ENCODE data around the gene PPARD. TPM values are rescaled to one million over a fixed set of nuclear protein-coding genes. Genes with fewer than 3 reads are reported as not detected.

The PPARD gene
- total and polyA plus RNA-seq, 2 of the 13 experiments (the other 11 are each of a cell fraction or from before 2014, with no cell fraction given): 6.1 to 13.3 TPM

DNA sequence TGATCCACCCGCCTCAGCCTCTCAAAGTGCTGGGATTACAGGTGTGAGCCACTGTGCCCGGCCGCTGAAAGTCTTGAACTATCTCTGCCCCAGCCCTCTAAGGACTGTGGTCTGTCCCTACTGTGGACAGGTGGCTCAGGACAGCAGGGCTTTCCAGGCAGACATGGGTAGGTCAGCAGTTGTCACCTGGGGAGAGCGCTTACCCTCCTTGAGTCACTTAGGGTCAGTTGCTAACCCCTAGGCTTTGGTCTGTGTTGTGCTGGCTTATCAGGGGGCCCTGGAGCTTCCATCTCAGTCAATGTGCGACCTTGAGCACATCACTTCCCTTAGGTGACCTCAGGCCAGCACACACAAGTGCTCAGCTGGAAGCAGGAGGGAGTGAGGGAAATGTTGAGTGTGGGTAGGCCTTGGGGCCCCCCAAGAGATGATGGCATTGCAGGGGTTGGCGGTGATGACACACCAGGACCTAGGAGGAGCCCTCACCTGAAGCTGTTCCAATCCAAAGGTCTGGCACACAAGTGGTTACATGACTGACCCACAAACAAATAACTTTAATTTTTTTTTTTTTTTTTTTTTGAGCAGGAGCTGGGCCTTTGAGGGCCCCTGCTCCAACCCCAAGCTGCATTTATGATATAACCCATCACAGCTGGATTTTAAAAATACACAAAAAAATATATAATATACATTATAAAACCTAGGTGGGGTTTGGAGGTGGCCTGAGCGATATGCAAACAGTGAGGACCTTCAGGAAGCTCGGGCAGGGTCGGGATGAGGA lies 130.9 kb downstream of the PPARD start (continued):
- TF ChIP-seq POLR2AphosphoS2 (IDR thresholded peaks at IDR 0.05; ENCODE audit: low read depth, low read length) (peak; percentile 82; the same call in 1 of the 2 replicates), DNMT3B (CRISPR knock-in tag; conservative IDR thresholded peaks at IDR 0.05) (no peak), ZNF564 (CRISPR knock-in tag; IDR thresholded peaks at IDR 0.05) (0 out of 2 replicates have a peak, but pooled peaks have one; percentile 45), MAZ (IDR thresholded peaks at IDR 0.05; ENCODE audit: borderline replicate concordance, low read depth, low read length) (no peak), MAZ (CRISPR knock-in tag; IDR thresholded peaks at IDR 0.05; ENCODE audit: low read depth) (peak; percentile 32; the same call in 1 of the 2 replicates), SIN3B (IDR thresholded peaks at IDR 0.05; ENCODE audit: low read length) (no peak), NONO (IDR thresholded peaks at IDR 0.05) (no peak), NONO (CRISPR knock-in tag; conservative IDR thresholded peaks at IDR 0.05) (peak; percentile 64), TSC22D2 (CRISPR knock-in tag; IDR thresholded peaks at IDR 0.05; ENCODE audit: borderline replicate concordance) (0 out of 2 replicates have a peak, but pooled peaks have one; percentile 23), U2AF1 (optimal IDR thresholded peaks at IDR 0.05; ENCODE audit: low read depth, low read length) (peak; percentile 66), ATF7-NPFF (CRISPR knock-in tag; IDR thresholded peaks at IDR 0.05; ENCODE audit: low read depth) (0 out of 2 replicates have a peak, but pooled peaks have one; percentile 28), ZNF713 (CRISPR knock-in tag; IDR thresholded peaks at IDR 0.05) (no peak), ZNF251 (CRISPR knock-in tag; IDR thresholded peaks at IDR 0.05) (no peak), CCDC6 (CRISPR knock-in tag; IDR thresholded peaks at IDR 0.05) (0 out of 2 replicates have a peak, but pooled peaks have one; percentile 41), TBX2 (CRISPR knock-in tag; IDR thresholded peaks at IDR 0.05; ENCODE audit: borderline replicate concordance) (peak; percentile 41; the same call in 1 of the 2 replicates), SALL2 (CRISPR knock-in tag; IDR thresholded peaks at IDR 0.05) (peak; percentile 38; the same call in 1 of the 2 replicates), SRSF1 (optimal IDR thresholded peaks at IDR 0.05; ENCODE audit: low read depth, low read length) (no peak), SALL1 (CRISPR knock-in tag; IDR thresholded peaks at IDR 0.05) (peak; percentile 44; the same call in 1 of the 2 replicates), PAF1 (CRISPR knock-in tag; IDR thresholded peaks at IDR 0.05) (peak; percentile 94)
- TF ChIP-seq, protein P1, sequence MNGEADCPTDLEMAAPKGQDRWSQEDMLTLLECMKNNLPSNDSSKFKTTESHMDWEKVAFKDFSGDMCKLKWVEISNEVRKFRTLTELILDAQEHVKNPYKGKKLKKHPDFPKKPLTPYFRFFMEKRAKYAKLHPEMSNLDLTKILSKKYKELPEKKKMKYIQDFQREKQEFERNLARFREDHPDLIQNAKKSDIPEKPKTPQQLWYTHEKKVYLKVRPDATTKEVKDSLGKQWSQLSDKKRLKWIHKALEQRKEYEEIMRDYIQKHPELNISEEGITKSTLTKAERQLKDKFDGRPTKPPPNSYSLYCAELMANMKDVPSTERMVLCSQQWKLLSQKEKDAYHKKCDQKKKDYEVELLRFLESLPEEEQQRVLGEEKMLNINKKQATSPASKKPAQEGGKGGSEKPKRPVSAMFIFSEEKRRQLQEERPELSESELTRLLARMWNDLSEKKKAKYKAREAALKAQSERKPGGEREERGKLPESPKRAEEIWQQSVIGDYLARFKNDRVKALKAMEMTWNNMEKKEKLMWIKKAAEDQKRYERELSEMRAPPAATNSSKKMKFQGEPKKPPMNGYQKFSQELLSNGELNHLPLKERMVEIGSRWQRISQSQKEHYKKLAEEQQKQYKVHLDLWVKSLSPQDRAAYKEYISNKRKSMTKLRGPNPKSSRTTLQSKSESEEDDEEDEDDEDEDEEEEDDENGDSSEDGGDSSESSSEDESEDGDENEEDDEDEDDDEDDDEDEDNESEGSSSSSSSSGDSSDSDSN (CRISPR knock-in tag; IDR thresholded peaks at IDR 0.05): peak; percentile 26; the same call in 1 of the 2 replicates
- TF ChIP-seq, protein P2, sequence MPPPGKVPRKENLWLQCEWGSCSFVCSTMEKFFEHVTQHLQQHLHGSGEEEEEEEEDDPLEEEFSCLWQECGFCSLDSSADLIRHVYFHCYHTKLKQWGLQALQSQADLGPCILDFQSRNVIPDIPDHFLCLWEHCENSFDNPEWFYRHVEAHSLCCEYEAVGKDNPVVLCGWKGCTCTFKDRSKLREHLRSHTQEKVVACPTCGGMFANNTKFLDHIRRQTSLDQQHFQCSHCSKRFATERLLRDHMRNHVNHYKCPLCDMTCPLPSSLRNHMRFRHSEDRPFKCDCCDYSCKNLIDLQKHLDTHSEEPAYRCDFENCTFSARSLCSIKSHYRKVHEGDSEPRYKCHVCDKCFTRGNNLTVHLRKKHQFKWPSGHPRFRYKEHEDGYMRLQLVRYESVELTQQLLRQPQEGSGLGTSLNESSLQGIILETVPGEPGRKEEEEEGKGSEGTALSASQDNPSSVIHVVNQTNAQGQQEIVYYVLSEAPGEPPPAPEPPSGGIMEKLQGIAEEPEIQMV (CRISPR knock-in tag; IDR thresholded peaks at IDR 0.05; ENCODE audit: low read depth): no peak
- TF ChIP-seq, protein P3, sequence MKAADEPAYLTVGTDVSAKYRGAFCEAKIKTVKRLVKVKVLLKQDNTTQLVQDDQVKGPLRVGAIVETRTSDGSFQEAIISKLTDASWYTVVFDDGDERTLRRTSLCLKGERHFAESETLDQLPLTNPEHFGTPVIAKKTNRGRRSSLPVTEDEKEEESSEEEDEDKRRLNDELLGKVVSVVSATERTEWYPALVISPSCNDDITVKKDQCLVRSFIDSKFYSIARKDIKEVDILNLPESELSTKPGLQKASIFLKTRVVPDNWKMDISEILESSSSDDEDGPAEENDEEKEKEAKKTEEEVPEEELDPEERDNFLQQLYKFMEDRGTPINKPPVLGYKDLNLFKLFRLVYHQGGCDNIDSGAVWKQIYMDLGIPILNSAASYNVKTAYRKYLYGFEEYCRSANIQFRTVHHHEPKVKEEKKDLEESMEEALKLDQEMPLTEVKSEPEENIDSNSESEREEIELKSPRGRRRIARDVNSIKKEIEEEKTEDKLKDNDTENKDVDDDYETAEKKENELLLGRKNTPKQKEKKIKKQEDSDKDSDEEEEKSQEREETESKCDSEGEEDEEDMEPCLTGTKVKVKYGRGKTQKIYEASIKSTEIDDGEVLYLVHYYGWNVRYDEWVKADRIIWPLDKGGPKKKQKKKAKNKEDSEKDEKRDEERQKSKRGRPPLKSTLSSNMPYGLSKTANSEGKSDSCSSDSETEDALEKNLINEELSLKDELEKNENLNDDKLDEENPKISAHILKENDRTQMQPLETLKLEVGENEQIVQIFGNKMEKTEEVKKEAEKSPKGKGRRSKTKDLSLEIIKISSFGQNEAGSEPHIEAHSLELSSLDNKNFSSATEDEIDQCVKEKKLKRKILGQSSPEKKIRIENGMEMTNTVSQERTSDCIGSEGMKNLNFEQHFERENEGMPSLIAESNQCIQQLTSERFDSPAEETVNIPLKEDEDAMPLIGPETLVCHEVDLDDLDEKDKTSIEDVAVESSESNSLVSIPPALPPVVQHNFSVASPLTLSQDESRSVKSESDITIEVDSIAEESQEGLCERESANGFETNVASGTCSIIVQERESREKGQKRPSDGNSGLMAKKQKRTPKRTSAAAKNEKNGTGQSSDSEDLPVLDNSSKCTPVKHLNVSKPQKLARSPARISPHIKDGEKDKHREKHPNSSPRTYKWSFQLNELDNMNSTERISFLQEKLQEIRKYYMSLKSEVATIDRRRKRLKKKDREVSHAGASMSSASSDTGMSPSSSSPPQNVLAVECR (CRISPR knock-in tag; IDR thresholded peaks at IDR 0.05; ENCODE audit: borderline replicate concordance): 0 out of 2 replicates have a peak, but pooled peaks have one; percentile 16

Data from HepG2 (cell line).